Mononuclear cell (primary cell): ENCODE data around the gene CTNNAL1. TPM values are rescaled to one million over a fixed set of nuclear protein-coding genes. Genes with fewer than 3 reads are reported as not detected.
"Not testable (repeated sequence)": the region's sequence is repeated elsewhere in the genome, so short reads cannot be mapped to it uniquely, and the experiment has no call there.

Experiments used
- H3K27me3 ChIP-seq: 2 replicates; pipeline ENCODE4 v1.6.0; 2011; ENCODE audit warnings: low read length, control low read depth; ENCODE audit not compliant: insufficient read depth
- H3K4me1 ChIP-seq: 2 replicates; pipeline ENCODE4 v1.5.1; 2011; ENCODE audit warnings: mild to moderate bottlenecking, low read length, control low read depth; ENCODE audit not compliant: insufficient read depth
- H3K4me3 ChIP-seq: 2 replicates; pipeline ENCODE4 v1.5.1; 2011; ENCODE audit warnings: mild to moderate bottlenecking, low read length, moderate library complexity
- H3K9me3 ChIP-seq: 2 replicates; pipeline ENCODE4 v1.5.1; 2011; ENCODE audit warnings: low read depth, mild to moderate bottlenecking, control low read depth, low read length
- total RNA-seq: library from RNA; depleted of rRNA; stranded (reverse); fragments of >200 nt; gene quantifications from one replicate; pipeline ENCODE4 v1.2.3, GENCODE V29; 2012

The CTNNAL1 gene
- total RNA-seq, 1 donor, result 4.3 TPM

DNA sequence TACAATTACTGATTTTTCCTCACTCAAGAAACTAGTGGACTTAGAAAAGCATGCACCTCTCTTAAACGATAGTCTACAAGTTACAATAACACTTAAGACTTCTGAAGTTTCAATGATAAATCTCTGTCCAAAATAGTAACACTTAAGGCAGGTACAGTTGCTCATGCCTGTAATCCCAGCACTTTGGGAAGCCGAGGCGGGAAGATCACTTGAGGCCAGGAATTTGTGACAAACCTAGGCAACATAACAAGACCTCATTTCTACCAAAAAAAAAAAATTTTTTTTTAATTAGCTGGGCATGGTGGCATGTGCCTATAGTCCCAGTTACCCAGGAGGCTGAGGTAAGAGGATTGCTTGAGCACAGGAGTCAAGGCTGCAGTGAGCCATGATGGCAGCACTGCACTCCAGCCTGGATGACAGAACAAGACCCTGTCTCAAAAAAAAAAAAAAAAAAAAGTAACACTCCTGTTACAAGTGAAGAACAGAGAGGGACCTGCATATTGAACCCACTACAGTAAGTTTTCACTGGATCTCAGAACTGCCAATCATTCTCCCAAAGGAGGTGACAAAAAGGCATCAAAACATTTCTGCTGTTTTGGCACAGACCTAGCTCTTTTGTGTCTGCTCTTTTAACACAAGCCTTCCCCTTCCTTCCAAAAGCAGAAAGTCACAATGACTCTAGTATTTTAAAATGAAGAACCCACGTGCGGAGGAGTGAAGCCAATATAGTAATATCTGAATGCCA, 75.6 kb downstream of the CTNNAL1 start:
- no peaks in the 10 kb centered on the region for H3K27me3 ChIP-seq

DNA sequence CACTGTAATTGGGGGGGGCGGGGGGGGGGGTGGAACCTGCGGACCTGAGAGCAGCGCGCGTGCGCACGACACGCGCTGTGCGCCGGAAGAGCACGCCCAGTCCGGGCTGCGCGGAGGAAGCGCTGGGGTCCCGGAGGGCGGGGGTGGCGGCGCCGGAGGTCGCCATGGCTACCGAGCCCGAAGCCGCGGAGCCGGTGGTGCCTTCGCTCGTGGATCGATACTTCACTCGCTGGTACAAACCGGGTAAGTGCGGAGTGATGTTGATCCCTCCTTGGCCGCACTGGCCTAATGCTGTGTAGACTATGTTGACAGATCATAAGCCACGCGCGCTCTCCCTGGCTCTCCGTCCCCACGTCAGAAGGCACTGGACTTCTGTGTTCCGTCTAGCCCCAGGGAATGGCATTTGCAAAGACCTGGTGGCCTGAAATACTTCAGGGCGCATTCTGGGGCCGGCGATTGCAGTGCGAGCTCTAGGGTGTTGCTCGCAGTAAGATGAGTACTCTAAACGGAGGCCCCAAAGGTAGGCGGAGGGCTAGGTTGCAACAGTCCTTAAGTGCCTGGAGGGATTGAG, 78.9 kb downstream of the CTNNAL1 start, which contains the start of gene ABITRAM:
TSS of gene ABITRAM (plus strand) at position 78 of the 571 bp plus-strand sequence. CDS start at position 165, 87 bp downstream.
- H3K9me3 ChIP-seq, result no peaks in the 10 kb centered on the region
- H3K4me1 ChIP-seq, result peaks cover 22% of the 10 kb centered on the region
- peak within 1 kb of the TSS; percentile 92 for H3K4me3 ChIP-seq
- H3K27me3 ChIP-seq, result no peaks in the 10 kb centered on the region

More for the DNA sequence above, 75.6 kb downstream of the CTNNAL1 start:
- Histone ChIP-seq H3K4me1 (peaks cover 16% of the 10 kb centered on the region), H3K4me3 (no peak overlapping the region), H3K9me3 (no peaks in the 10 kb centered on the region)

DNA sequence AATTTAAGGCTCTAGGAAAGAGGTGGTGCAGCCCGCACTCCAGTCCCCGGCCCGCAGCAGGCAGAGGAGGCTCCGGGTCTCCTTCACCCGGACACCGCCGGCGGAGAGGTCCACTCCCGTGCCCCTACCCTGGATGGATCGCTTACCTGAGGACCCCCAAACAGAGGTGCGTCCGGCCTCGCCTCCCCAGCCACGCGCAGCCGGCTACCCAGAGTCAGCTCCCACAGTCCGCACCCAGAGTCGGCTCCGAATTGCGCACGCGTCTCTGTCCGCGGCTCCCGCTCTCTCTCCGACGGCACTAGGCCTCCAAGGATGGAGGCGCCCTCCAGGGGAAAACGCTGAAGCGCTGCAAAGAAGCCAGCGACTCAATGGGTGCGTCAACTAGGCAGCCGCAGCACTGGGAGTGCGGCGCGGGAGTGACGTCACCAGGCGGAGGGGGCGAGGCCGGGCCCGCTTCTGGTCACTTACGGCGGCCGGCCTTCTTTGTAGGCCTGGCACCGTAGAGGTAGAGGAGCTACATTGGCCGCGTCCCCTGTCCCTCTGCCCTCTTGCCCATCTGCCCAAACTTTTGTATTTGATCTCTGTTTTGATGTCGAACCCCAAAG, 79.5 kb downstream of the CTNNAL1 start, which contains the start of gene ELP1:
TSS of gene ELP1 (minus strand) at position 407 of the 605 bp plus-strand sequence. CDS start 2,978 bp downstream, outside the sequence.
- Histone ChIP-seq H3K4me3 (peak within 1 kb of the TSS; percentile 92), H3K9me3 (no peaks in the 10 kb centered on the region), H3K4me1 (peaks cover 22% of the 10 kb centered on the region), H3K27me3 (no peaks in the 10 kb centered on the region)

DNA sequence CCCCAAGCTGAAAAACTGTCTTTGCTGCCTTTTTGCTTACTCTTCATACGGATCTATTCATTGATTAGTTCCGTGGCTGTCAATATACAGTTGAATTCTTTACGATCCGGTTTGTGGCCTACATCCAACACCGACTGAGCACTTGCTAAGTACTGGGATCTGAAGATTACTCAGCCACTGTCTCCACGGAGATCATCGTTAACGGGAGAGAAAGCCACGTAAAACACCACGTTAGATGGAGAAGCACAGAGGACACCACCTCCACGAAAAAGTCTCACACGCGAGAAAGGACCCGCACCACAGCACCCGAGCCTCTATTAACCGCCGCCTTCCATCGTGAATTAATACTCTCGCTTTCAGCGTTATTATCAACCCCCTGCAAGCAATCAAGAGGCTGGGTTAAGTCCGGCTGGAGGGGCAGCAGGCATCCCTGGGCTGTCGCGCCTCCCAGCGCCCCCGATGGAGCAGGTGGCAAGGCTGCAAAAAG, 80.0 kb downstream of the CTNNAL1 start:
- H3K4me1 ChIP-seq, result peaks cover 22% of the 10 kb centered on the region
- H3K4me3 ChIP-seq, result peak overlapping the region; percentile 92
- no peaks in the 10 kb centered on the region for H3K9me3 ChIP-seq
- H3K27me3 ChIP-seq, result no peaks in the 10 kb centered on the region

DNA sequence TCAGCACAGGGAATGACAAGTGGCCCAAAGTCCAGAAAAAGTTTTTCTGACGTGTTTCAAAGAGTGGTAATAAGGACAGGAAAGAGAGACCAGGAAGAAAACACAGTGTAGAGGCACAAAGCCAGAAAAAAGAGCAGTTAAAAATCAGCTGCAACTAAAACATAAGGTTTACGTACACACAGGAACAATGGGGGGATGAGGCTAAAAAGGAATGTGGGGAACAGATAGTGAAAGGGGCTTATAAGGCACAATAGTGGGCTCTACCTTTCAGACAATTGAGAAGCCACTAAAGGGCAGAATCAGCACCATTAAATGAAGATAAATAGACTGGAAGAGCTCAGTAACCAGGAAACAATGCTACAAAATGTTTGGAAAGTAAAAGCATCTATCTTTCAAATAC, 84.9 kb downstream of the CTNNAL1 start:
- Histone ChIP-seq H3K4me1 (peaks cover 13% of the 10 kb centered on the region), H3K4me3 (no peak overlapping the region), H3K9me3 (no peaks in the 10 kb centered on the region), H3K27me3 (no peaks in the 10 kb centered on the region)

DNA sequence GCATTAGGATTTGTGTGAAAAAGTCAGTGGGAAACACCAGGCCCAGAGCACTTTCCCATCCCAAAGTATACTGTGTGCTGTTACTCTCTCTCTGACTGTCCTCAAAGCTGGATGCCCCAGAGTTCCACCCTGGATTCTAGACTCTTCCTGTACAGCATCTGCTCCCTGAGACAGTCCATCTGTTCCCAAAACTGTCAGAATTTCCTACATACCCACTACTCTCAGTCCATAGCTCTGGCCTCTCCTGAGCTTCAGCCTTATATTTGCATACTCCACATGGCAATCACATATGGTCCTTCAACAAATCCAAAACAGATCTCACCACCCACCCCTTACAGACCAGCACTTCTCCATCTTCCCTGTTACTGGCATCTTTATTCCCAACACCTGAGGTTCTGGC, 88.8 kb downstream of the CTNNAL1 start:
- H3K27me3 ChIP-seq, result no peaks in the 10 kb centered on the region
- H3K4me3 ChIP-seq, result no peak overlapping the region
- H3K4me1 ChIP-seq, result no peaks in the 10 kb centered on the region
- H3K9me3 ChIP-seq, result no peaks in the 10 kb centered on the region

DNA sequence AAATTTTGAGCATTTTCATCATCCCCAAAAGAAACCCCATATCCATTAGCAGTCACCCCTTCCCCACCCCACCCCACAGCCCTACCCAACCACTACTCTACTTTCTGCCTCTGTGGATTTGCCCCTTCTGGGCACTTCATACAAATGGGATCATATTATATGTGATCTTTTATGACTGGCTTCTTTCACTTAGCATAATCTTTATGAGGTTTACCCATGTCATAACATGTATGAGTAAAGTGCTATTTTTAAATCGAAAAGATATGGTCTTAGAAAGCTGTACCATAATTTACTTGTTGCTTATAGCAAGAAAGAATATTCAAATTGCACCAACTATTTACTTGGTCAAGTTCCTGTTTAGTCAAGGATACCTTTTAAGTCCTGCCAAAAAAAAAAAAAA, 92.1 kb downstream of the CTNNAL1 start:
- no peaks in the 10 kb centered on the region for H3K9me3 ChIP-seq
- H3K4me1 ChIP-seq, result no peaks in the 10 kb centered on the region
- H3K27me3 ChIP-seq, result no peaks in the 10 kb centered on the region

DNA sequence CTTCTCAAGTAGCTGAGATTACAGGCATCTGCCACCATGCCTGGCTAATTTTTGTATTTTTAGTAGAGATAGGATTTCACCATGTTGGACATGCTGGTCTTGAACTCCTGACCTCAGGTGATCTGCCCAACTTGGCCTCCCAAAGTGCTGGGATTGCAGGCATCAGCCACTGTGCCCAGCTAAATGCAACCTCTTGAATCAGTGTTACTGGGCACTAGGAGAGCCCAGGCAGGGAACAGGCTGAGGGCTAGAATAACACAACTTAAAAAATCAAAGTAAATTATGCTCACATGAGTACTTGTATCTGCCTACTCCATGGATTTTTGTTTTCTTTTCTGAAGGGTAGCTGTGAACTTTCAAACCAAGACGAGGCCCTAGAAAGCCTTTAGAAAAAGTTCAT, 92.9 kb downstream of the CTNNAL1 start:
- not testable (repeated sequence) for H3K4me1 ChIP-seq, H3K9me3 ChIP-seq, H3K4me3 ChIP-seq, H3K27me3 ChIP-seq

More for the DNA sequence above, 92.1 kb downstream of the CTNNAL1 start:
- no peak overlapping the region for H3K4me3 ChIP-seq

DNA sequence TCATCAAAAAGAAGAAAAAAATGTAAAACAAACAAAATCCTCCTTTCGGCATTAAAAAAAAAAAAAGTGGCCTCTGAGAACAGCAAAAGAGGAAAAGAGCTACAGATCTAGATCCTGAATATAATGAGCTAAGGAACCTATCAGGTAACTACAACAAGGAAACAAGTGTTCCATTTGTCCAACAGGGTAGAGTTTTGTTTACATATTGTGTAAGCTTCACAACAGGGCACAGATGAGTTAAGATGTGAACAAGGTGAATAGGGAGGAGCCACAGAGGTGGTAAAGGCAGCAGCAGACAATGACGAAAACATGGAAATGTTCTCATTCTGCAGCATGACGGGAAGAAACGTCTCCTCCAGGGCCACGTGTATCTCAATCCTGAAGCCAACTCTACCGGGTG, 93.8 kb downstream of the CTNNAL1 start:
- Histone ChIP-seq H3K4me3 (no peak overlapping the region), H3K27me3 (no peaks in the 10 kb centered on the region), H3K4me1 (no peaks in the 10 kb centered on the region), H3K9me3 (no peaks in the 10 kb centered on the region)

DNA sequence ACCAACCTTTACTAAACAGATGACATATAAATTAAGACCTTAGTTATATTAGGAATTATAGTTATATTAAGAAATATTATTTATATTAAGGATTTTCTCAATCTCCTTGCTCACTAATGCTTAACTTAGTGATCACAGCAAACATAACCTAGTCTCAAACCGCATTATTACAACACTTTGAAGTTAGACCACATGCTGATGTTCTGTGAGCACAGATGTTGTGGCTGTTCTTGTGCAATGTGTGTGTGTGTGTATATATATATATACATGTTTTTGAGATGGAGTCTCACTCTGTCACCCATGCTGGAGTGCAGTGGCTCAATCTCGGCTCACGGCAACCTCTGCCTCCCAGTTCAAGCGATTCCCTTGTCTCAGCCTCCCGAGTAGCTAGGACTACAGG, 99.9 kb downstream of the CTNNAL1 start:
- Histone ChIP-seq H3K4me1 (peaks cover 7% of the 10 kb centered on the region), H3K27me3 (no peaks in the 10 kb centered on the region), H3K9me3 (no peaks in the 10 kb centered on the region), H3K4me3 (no peak overlapping the region)

DNA sequence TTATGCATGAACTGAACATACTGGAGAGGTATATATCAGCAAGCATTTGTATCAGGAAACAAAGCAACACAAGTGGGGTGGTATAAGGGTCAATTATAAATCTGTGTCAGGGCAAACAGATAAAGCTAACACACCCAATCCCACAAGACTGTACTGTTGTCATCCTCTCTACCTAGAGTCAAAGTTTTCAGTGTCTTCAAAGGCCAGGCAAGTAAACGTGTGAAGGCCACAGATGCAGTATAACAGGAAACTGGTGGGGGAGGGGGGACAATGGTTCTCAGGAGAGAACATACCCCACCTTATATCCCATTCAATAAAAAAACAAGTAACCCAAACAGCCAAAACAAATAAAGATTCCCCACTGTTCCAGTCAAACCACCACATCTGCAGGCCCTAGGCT, 101.5 kb downstream of the CTNNAL1 start:
- no peaks in the 10 kb centered on the region for H3K9me3 ChIP-seq
- no peak overlapping the region for H3K4me3 ChIP-seq
- peaks cover 7% of the 10 kb centered on the region for H3K4me1 ChIP-seq
- no peaks in the 10 kb centered on the region for H3K27me3 ChIP-seq

DNA sequence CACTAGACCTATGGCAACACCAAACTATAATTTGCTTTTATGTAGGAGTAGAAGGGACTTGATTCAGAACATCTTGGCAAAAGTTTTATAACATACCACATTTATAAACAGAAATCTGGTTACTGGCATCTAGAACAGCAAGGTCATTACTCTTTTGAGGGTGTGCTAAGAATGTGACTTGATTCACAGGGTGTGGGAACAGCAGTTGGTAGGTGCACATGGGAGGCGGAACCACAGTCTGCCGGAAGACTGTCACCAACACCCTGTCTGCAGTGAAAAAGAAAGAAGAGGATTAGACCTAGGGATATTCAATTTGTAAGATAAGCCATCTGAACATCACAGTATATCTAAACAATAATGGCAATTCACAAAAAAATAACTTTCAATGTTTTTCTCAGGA, 102.4 kb downstream of the CTNNAL1 start:
- peaks cover 7% of the 10 kb centered on the region for H3K4me1 ChIP-seq
- no peak overlapping the region for H3K4me3 ChIP-seq
- no peaks in the 10 kb centered on the region for H3K9me3 ChIP-seq
- no peaks in the 10 kb centered on the region for H3K27me3 ChIP-seq

DNA sequence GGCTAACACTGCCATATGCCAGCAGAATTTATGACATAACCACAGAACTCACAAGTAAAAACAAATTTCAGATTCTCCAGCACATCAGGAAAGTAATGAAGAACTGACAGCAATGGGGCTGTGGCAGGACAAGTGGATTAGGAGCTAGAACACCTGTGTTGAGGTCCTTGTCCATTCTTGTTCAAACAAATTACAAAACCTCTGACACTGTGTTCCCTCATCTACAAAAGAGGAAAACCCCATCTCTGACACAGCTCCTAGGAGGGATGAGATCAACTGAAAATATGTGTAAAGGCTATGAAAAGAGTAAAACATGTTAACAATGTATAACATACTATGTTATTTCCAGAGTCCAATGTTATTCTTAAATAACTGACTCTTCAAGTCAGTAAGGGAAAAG, 102.9 kb downstream of the CTNNAL1 start:
- no peaks in the 10 kb centered on the region for H3K27me3 ChIP-seq
- no peak overlapping the region for H3K4me3 ChIP-seq
- H3K4me1 ChIP-seq, result peaks cover 7% of the 10 kb centered on the region
- no peaks in the 10 kb centered on the region for H3K9me3 ChIP-seq

DNA sequence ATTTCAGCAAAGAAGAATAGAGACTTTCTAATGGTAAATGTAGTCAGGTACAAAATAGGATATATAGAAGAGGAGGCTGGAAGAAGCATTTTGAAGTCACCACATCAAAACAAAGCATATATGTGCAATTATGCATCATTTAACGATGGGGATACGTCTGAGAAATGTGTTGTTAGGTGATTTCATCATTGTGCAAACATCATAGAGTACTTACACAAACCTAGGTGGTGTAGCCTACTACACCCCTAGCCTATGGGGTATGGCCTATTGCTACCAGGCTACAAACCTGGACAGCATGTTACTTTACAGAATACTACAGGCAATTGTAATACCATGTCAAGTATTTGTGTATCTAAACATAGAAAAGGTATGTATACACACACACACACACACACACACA, 107.8 kb downstream of the CTNNAL1 start:
- H3K27me3 ChIP-seq, result no peaks in the 10 kb centered on the region

DNA sequence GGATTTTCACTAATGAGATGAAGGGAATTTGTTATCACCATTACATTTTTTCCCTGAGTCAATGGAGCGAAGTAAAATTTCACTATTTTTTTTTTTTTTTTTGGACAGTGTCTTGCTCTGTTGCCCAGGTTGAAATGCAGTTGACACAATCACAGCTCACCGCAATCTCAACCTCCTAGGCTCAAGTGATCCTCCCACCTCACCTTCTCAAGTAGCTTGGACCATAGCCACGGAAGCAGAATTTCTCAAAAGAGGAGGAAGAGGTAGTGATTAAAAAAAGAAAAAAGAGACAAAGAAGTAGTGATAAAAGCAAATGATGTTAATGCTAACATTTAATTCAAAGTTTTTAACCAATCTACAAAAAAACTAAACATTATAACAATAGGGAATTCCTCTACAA, 109.1 kb downstream of the CTNNAL1 start:
- Histone ChIP-seq H3K9me3 (no peaks in the 10 kb centered on the region), H3K4me3 (no peak overlapping the region), H3K4me1 (no peaks in the 10 kb centered on the region), H3K27me3 (no peaks in the 10 kb centered on the region)

More for the DNA sequence above, 107.8 kb downstream of the CTNNAL1 start:
- Histone ChIP-seq H3K4me3 (no peak overlapping the region), H3K9me3 (no peaks in the 10 kb centered on the region), H3K4me1 (no peaks in the 10 kb centered on the region)
